HepG2 (cell line): ENCODE results near the gene ZFP1. TPM values are rescaled to one million over a fixed set of nuclear protein-coding genes. Genes with fewer than 3 reads are reported as not detected.

Experiments
- ARID4A ChIP-seq: sonication (generic); formaldehyde crosslinking; IDR thresholded peaks from 2 replicates; pipeline ENCODE4 v1.5.0; 2020; ENCODE audit warnings: mild to moderate bottlenecking, missing genetic modification reagents, borderline replicate concordance
- FLYWCH1 ChIP-seq: sonication (generic); formaldehyde crosslinking; IDR thresholded peaks from 2 replicates; pipeline ENCODE4 v1.8.1; 2023; ENCODE audit warnings: mild to moderate bottlenecking, missing genetic modification reagents
- GMEB2 ChIP-seq: IDR thresholded peaks from 2 replicates; pipeline ENCODE4 v1.6.1; 2016; ENCODE audit warnings: missing biosample characterization, missing genetic modification reagents, low read depth
- MED1 ChIP-seq: sonication (generic); formaldehyde crosslinking; IDR thresholded peaks from 2 replicates; pipeline ENCODE4 v1.4.0; 2020; ENCODE audit warnings: missing genetic modification reagents
- MIER3 ChIP-seq: IDR thresholded peaks from 2 replicates; pipeline ENCODE4 v1.6.1; 2016; ENCODE audit warnings: missing compliant biosample characterization, borderline replicate concordance
- PHF21A ChIP-seq: sonication (generic); formaldehyde crosslinking; IDR thresholded peaks from 2 replicates; pipeline ENCODE4 v1.5.0; 2020; ENCODE audit warnings: mild to moderate bottlenecking, missing genetic modification reagents
- RNF219 ChIP-seq: sonication (generic); formaldehyde crosslinking; IDR thresholded peaks from 2 replicates; pipeline ENCODE4 v1.5.0; 2020; ENCODE audit warnings: mild to moderate bottlenecking, missing genetic modification reagents
- SNAPC5 ChIP-seq: sonication (generic); formaldehyde crosslinking; IDR thresholded peaks from 2 replicates; pipeline ENCODE4 v1.8.1; 2023; ENCODE audit warnings: mild to moderate bottlenecking, missing genetic modification reagents, borderline replicate concordance
- SOX13 ChIP-seq, 3 experiments: fragments of 450-650 bp in 1 of 3; sonication (generic) in 1 of 3; formaldehyde crosslinking in 1 of 3; IDR thresholded peaks in 2 of 3; conservative IDR thresholded peaks in 1 of 3; 2 replicates each; pipeline versions ENCODE4 v1.5.0 to v1.6.1; 2016 to 2020; ENCODE audit warnings: antibody characterized with exemption in 1 of 3, mild to moderate bottlenecking in 1 of 3, missing compliant biosample characterization in 1 of 3, missing genetic modification reagents in 1 of 3, moderate library complexity in 1 of 3
- TFDP2 ChIP-seq: sonication (generic); formaldehyde crosslinking; IDR thresholded peaks from 2 replicates; pipeline ENCODE4 v1.4.0; 2020; ENCODE audit warnings: missing genetic modification reagents
- TSC22D2 ChIP-seq: sonication (generic); formaldehyde crosslinking; IDR thresholded peaks from 2 replicates; pipeline ENCODE4 v1.5.1; 2020; ENCODE audit warnings: missing genetic modification reagents, mild to moderate bottlenecking, borderline replicate concordance
- ZFAT ChIP-seq: sonication (generic); formaldehyde crosslinking; conservative IDR thresholded peaks from 2 replicates; pipeline ENCODE4 v1.8.1; 2023; ENCODE audit warnings: missing genetic modification reagents, inconsistent platforms
- ZNF766 ChIP-seq: sonication (generic); formaldehyde crosslinking; IDR thresholded peaks from 2 replicates; pipeline ENCODE4 v1.5.0; 2020; ENCODE audit warnings: missing genetic modification reagents, borderline replicate concordance
- ZNF800 ChIP-seq: sonication (generic); formaldehyde crosslinking; IDR thresholded peaks from 2 replicates; pipeline ENCODE4 v1.4.0; 2020; ENCODE audit warnings: missing genetic modification reagents
- ZNF891 ChIP-seq: sonication (generic); formaldehyde crosslinking; IDR thresholded peaks from 2 replicates; pipeline ENCODE4 v1.5.0; 2020; ENCODE audit warnings: mild to moderate bottlenecking, missing genetic modification reagents
- polyA plus RNA-seq, 8 experiments: library from polyadenylated mRNA; depleted of rRNA in 3 of 8; stranded (reverse) in 7 of 8; unstranded in 1 of 8; fragments of >200 nt; fragmentation: Illumina TruSeq in 4 of 8; extraction: Trizol in 4 of 8; gene quantifications; 2 replicates each; pipeline versions ENCODE4 v1.2.1 to v1.2.3, GENCODE V29; 2011 to 2016; ENCODE audit warnings: low read depth in 4 of 8, missing spikeins in 1 of 8, mixed read lengths in 1 of 8; ENCODE audit not compliant: insufficient read depth in 1 of 8
- total RNA-seq, 5 experiments: library from RNA; depleted of rRNA; stranded (reverse); fragments of >200 nt; fragmentation: Illumina TruSeq; extraction: Trizol; gene quantifications; 2 replicates each; pipeline ENCODE4 v1.2.3, GENCODE V29; 2016; ENCODE audit warnings: low read depth in 1 of 5

Gene ZFP1
- total and polyA plus RNA-seq, 2 of the 13 experiments (the other 11 are each of a cell fraction or from before 2014, with no cell fraction given), result 8.3 to 14.0 TPM

- no peak for TF ChIP-seq GMEB2 (CRISPR knock-in tag)
- TF ChIP-seq ZNF891 (CRISPR knock-in tag), result peak; percentile 78; the same call in 1 of the 2 replicates
- TF ChIP-seq ZNF766 (CRISPR knock-in tag), result no peak
- TF ChIP-seq FLYWCH1 (CRISPR knock-in tag), result no peak
- no peak for TF ChIP-seq ZFAT (CRISPR knock-in tag)
- TF ChIP-seq SNAPC5 (CRISPR knock-in tag), result no peak
- peak; percentile 40 for TF ChIP-seq TSC22D2
- TF ChIP-seq MED1 (CRISPR knock-in tag), result peak; percentile 61; the same call in 1 of the 2 replicates
- peak; percentile 38; the same call in 1 of the 2 replicates for TF ChIP-seq MIER3 (CRISPR knock-in tag)
- TF ChIP-seq ZNF800 (CRISPR knock-in tag), result no peak
- TF ChIP-seq PHF21A (CRISPR knock-in tag), result no peak
- TF ChIP-seq ARID4A (CRISPR knock-in tag), result peak; percentile 88
- peak; percentile 48; the same call in 1 of the 2 replicates for TF ChIP-seq TFDP2
- no peak for TF ChIP-seq RNF219 (CRISPR knock-in tag)
- TF ChIP-seq SOX13 (IDR thresholded peaks at IDR 0.05), result 0 out of 2 replicates have a peak, but pooled peaks have one; percentile 26
- TF ChIP-seq SOX13 (CRISPR knock-in tag; conservative IDR thresholded peaks at IDR 0.05 in 1 of 2, IDR thresholded peaks at IDR 0.05 in 1 of 2), result peak in 1 of 2 experiments; percentile 51; a peak in 1 of 4 replicates
Measured at GRCh38 chr16:75116081-75116910, 32.0 kb upstream of the ZFP1 start, which contains the start of gene LDHD (continued).
